GM10266 (cell line): Measurements from ENCODE around the gene NMD3.

Experiments used
- DNase-seq: peaks from one replicate; pipeline ENCODE4 v3.0.0; 2012; ENCODE audit errors: extremely low spot score
- CTCF ChIP-seq: IDR thresholded peaks from 2 replicates; pipeline ENCODE4 v1.5.1; 2012; ENCODE audit warnings: mild to moderate bottlenecking, low read depth; ENCODE audit not compliant: control insufficient read depth, insufficient read depth; ENCODE audit errors: missing control alignments

The NMD3 gene

GRCh38 chr3:161217496-161217895 is 3.6 kb upstream of the NMD3 start:
- no peak for TF ChIP-seq CTCF
- no peak for DNase-seq

GRCh38 chr3:161219495-161219894 is 1.6 kb upstream of the NMD3 start:
- no peak for TF ChIP-seq CTCF
- DNase-seq: no peak

- TF ChIP-seq CTCF: no peak
These were observed 892 bp downstream of the NMD3 start for GRCh38 chr3:161221806-161222600.

GRCh38 chr3:161222662-161223061 is 1.6 kb downstream of the NMD3 start:
- no peak for DNase-seq
- TF ChIP-seq CTCF: no peak

More at GRCh38 chr3:161221806-161222600, 892 bp downstream of the NMD3 start:
- peak; percentile 30 for DNase-seq

- DNase-seq: no peak
- no peak for TF ChIP-seq CTCF
These were observed 3.7 kb downstream of the NMD3 start for GRCh38 chr3:161224786-161225185.

- DNase-seq: no peak
- no peak for TF ChIP-seq CTCF
These were observed 9.6 kb downstream of the NMD3 start for GRCh38 chr3:161230621-161231171.

- TF ChIP-seq CTCF: no peak
These were observed 10.8 kb downstream of the NMD3 start for GRCh38 chr3:161231861-161232260.

More at GRCh38 chr3:161231861-161232260, 10.8 kb downstream of the NMD3 start:
- no peak for DNase-seq
